ENCODE measurements around the gene DZIP1.
"Not testable (repeated sequence)": the region's sequence is repeated elsewhere in the genome, so short reads cannot be mapped to it uniquely, and the experiment has no call there.

DNA sequence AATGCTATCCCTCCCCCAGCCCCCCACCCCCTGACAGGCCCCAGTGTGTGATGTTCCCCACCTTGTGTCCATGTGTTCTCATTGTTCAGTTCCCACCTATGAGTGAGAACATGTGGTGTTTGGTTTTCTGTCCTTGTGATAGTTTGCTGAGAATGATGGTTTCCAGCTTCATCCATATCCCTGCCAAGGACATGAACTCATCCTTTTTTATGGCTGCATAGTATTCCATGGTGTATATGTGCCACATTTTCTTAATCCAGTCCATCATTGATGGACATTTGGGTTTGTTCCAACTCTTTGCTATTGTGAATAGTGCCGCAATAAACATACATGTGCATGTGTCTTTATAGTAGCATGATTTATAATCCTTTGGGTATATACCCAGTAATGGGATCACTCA lies 78.7 kb downstream of the DZIP1 start:
- TF ChIP-seq CREB1 (IDR thresholded peaks at IDR 0.05; ENCODE audit: low read depth); CEBPB (IDR thresholded peaks at IDR 0.05; ENCODE audit: borderline replicate concordance in 1 of 2, low read depth in 2 of 2, low read length in 2 of 2): not testable (repeated sequence)
- TF ChIP-seq, protein P1, sequence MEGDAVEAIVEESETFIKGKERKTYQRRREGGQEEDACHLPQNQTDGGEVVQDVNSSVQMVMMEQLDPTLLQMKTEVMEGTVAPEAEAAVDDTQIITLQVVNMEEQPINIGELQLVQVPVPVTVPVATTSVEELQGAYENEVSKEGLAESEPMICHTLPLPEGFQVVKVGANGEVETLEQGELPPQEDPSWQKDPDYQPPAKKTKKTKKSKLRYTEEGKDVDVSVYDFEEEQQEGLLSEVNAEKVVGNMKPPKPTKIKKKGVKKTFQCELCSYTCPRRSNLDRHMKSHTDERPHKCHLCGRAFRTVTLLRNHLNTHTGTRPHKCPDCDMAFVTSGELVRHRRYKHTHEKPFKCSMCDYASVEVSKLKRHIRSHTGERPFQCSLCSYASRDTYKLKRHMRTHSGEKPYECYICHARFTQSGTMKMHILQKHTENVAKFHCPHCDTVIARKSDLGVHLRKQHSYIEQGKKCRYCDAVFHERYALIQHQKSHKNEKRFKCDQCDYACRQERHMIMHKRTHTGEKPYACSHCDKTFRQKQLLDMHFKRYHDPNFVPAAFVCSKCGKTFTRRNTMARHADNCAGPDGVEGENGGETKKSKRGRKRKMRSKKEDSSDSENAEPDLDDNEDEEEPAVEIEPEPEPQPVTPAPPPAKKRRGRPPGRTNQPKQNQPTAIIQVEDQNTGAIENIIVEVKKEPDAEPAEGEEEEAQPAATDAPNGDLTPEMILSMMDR (IDR thresholded peaks at IDR 0.05 in 2 of 3, conservative IDR thresholded peaks at IDR 0.05 in 1 of 3; ENCODE audit: control insufficient read depth in 2 of 3, extremely low read depth in 1 of 3, insufficient read depth in 1 of 3, low read depth in 3 of 3, low read length in 3 of 3), result not testable (repeated sequence)
